ENCODE results near the gene GP1BB.

GP1BB gene

DNA sequence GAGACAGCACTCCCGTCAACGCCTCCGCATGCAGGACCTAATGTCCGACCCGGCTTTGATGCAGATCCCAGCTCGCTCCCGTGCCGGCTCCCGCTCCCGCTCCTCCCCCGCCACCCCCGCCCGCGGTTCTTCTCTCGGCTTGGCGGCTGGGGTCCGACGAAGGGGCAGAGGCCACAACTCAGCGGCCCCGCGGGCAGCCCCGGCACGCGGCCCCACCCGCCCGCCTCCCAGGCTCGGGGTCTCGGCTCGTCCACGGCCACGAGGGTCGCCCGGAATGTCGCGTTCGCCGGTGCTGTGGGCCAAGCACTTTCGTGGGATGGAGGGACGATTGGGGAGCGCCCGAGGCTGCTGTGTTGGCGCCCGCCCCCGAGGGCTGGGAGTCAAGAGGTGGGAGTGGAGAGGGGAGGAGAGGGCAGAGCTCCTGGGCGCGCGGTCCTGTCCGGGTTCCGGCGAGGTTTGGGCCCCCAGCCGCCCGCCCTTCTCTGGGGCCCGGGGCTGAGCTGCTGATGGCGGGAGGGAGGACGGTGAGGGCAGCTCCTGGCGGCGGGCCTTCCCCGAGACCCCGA is 31.9 kb downstream of the GP1BB start:
- H3K36me3 ChIP-seq (ENCODE audit: control insufficient read depth, insufficient read depth, low read length) = no peaks in the 10 kb centered on the region
- no peaks in the 10 kb centered on the region for H3K9me3 ChIP-seq (ENCODE audit: control insufficient read depth, low read length)
- H3K79me2 ChIP-seq = no peaks in the 10 kb centered on the region
- H3K4me3 ChIP-seq (ENCODE audit: low read depth, low read length) = no peak overlapping the region
- TF ChIP-seq, protein P1, sequence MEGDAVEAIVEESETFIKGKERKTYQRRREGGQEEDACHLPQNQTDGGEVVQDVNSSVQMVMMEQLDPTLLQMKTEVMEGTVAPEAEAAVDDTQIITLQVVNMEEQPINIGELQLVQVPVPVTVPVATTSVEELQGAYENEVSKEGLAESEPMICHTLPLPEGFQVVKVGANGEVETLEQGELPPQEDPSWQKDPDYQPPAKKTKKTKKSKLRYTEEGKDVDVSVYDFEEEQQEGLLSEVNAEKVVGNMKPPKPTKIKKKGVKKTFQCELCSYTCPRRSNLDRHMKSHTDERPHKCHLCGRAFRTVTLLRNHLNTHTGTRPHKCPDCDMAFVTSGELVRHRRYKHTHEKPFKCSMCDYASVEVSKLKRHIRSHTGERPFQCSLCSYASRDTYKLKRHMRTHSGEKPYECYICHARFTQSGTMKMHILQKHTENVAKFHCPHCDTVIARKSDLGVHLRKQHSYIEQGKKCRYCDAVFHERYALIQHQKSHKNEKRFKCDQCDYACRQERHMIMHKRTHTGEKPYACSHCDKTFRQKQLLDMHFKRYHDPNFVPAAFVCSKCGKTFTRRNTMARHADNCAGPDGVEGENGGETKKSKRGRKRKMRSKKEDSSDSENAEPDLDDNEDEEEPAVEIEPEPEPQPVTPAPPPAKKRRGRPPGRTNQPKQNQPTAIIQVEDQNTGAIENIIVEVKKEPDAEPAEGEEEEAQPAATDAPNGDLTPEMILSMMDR (IDR thresholded peaks at IDR 0.05) = no peak
- no peak overlapping the region for H3K4me2 ChIP-seq (ENCODE audit: low read length)
- H3K4me1 ChIP-seq = no peaks in the 10 kb centered on the region
- H3K9ac ChIP-seq = no peak overlapping the region
- no peak overlapping the region for H2AFZ ChIP-seq
- H3K27me3 ChIP-seq (ENCODE audit: control insufficient read depth, insufficient read depth, low read length) = no peaks in the 10 kb centered on the region
- no peak overlapping the region for H3K27ac ChIP-seq

DNA sequence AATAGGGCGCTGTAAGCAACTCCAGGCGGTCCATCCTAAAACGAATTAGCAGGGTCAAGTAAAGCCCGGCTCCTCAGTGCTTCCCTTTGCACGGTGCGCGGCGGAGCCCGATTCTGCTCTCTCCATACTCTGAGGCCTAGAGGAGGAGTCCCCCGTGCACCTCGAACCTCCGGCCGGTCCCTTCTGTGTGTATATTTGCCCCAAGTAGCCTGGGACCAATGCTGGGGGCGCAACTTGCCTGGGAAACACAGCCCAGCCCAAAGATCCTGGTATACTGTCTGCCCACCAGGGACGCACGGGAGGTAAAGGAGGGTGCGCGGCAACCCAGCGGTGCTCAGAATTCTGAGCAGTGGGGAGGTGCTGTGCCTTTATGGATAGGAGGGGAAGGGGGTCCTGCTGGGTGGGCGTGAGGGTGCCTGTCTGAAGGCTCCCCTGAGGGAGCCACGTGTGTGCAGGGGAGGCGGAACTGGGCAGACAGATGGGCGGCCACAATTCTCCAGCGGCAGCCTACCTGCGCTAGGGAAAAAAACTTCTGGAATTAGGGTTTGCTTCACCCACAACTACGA is 32.5 kb downstream of the GP1BB start:
- Histone ChIP-seq H3K27ac (no peak overlapping the region), H3K4me3 (ENCODE audit: low read depth, low read length) (no peak overlapping the region), H3K36me3 (ENCODE audit: control insufficient read depth, insufficient read depth, low read length) (no peaks in the 10 kb centered on the region), H2AFZ (no peak overlapping the region), H3K27me3 (ENCODE audit: control insufficient read depth, insufficient read depth, low read length) (no peaks in the 10 kb centered on the region), H3K9me3 (ENCODE audit: control insufficient read depth, low read length) (no peaks in the 10 kb centered on the region), H3K4me2 (ENCODE audit: low read length) (no peak overlapping the region), H3K4me1 (no peaks in the 10 kb centered on the region), H3K79me2 (no peaks in the 10 kb centered on the region), H3K9ac (no peak overlapping the region)
- TF ChIP-seq, protein P1 (IDR thresholded peaks at IDR 0.05) = no peak

DNA sequence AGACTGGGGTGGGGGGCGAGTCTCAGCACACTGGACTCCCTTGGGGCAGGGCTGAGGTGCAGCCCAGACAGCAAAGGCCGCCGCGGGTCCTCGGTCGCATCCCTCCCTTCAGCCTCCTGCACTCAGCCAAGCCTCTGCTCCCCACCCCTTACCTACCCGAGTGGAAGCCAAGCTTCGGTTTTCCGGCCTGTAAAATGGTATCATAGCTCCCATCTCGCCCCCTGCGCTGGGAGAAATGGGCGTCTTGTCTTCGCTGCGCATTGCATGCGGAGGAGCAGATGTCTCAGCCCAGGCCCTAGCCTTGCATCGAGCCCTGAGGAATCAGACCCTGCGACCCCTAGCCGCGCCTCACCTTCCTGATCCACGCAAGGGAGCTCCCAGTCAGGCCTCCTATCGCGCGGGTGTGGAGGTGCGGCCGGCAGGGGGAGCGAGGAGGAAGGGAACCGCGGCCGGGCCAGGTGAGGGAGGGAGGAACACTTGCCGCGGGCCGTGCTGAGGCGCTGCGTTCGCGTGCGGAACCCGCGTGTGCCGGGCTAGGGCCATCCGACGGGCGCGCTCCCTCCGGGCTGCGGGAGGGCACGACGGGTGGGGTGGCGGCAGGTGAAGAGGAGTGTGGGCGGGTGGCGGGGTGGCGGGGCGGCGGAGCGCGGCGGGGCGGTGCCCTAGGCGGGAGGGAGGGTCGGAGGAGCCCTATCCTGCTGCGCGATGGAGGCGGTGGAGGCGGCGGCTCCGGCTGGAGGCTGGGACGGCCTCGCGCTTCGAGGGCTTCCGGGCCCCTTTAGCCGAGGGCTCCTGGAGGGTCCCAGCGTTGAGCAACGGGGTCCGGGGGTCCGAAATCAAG is 33.2 kb downstream of the GP1BB start:
- no peaks in the 10 kb centered on the region for H3K27me3 ChIP-seq (ENCODE audit: control insufficient read depth, insufficient read depth, low read length)
- H3K79me2 ChIP-seq = no peaks in the 10 kb centered on the region
- peak overlapping the region; percentile 68 for H3K4me2 ChIP-seq (ENCODE audit: low read length)
- no peak overlapping the region for H3K9ac ChIP-seq
- H3K4me3 ChIP-seq (ENCODE audit: low read depth, low read length) = no peak overlapping the region
- no peak overlapping the region for H3K27ac ChIP-seq
- H2AFZ ChIP-seq = no peak overlapping the region
- no peaks in the 10 kb centered on the region for H3K9me3 ChIP-seq (ENCODE audit: control insufficient read depth, low read length)
- H3K4me1 ChIP-seq = no peaks in the 10 kb centered on the region
- no peaks in the 10 kb centered on the region for H3K36me3 ChIP-seq (ENCODE audit: control insufficient read depth, insufficient read depth, low read length)
- TF ChIP-seq, protein P1 (IDR thresholded peaks at IDR 0.05) = peak; percentile 48

DNA sequence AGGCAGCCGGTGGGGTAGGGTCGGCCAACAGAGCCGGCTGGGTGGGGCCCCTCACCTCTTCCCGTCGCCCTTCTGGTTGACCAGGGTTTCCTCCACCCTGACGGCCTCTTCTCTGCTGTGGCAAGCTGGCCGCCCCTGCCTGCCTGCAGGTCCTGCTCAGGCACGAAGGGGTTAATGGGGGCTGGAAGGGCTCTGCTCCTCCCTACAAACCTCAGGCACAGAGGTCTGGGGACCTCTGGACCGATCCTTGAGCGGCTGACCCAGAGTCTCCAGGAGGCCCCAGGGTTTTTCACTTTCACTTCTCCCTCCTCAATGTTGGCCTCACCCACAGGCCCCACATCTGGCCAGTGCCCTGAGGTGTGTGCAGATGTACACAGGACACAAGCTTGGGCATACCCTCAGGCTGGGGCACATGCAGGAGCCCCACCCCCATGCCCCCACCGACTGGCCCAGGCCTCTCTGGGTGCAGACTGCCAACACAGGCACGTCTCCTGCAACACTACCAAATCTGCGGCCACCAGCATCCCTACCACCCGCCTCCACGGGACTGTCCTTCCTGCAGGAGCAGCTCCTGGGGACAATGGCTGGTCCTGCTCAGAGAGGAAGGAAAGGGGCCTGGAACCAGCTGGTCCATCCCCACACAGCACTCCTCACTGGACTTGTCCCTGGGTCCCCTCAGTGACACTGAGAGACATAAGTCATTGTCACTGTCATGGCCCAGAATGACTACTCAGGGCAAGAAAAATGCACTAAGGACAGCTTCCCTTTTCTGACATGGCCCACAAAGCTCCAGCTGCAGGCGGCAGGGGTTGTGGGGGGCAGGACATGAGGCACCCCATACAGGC is 34.0 kb downstream of the GP1BB start:
- H2AFZ ChIP-seq = no peak overlapping the region
- TF ChIP-seq, protein P1 (IDR thresholded peaks at IDR 0.05) = no peak
- H3K9ac ChIP-seq = no peak overlapping the region
- H3K9me3 ChIP-seq (ENCODE audit: control insufficient read depth, low read length) = no peaks in the 10 kb centered on the region
- H3K4me1 ChIP-seq = no peaks in the 10 kb centered on the region
- H3K79me2 ChIP-seq = no peaks in the 10 kb centered on the region
- no peak overlapping the region for H3K27ac ChIP-seq
- no peaks in the 10 kb centered on the region for H3K27me3 ChIP-seq (ENCODE audit: control insufficient read depth, insufficient read depth, low read length)
- no peak overlapping the region for H3K4me3 ChIP-seq (ENCODE audit: low read depth, low read length)
- no peaks in the 10 kb centered on the region for H3K36me3 ChIP-seq (ENCODE audit: control insufficient read depth, insufficient read depth, low read length)
- H3K4me2 ChIP-seq (ENCODE audit: low read length) = peak overlapping the region; percentile 68

Measured in parathyroid adenoma (tissue), 2 donors.